CMK (cell line): ENCODE results near the gene SMIM36.
"Not testable (repeated sequence)": the region's sequence is repeated elsewhere in the genome, so short reads cannot be mapped to it uniquely, and the experiment has no call there.

Experiments
- DNase-seq: peaks from one replicate; pipeline ENCODE4 v3.0.0-alpha.2; 2010; ENCODE audit warnings: low read depth

SMIM36 gene

DNA sequence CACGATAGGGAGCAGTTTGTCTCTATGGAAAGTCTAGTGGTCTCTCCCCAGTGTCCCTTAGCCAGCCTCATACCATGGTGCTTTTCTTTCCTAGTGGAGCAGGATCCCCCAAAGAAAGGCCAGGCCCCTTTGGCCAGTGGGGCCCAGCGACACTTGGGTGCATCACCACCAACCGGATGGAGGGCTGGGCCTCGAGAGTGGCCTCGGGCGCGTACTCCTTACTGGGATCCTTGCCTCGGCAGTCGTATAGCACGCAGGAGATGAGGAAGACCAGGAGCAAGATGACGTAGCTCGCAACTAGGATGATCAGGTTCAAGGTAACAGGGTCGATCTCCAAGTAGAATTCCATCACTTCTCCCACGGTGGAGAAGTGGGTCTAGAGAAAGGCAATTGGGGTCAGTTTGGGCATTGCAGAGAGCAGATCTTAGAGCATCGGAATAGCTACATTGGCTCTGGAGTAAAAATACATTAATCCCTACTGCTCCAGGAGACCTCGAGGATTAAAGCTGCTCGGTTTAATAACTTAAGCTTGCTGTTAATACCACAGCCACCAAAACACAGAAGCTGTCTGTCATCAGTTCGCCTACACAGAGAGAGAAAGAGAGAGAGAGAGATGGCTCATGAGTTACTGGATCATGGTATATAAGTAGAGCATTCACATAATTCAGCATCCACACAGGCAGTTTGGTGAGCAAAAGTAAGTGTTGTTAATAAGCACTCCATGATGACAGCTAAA lies at the start of gene SMIM36:
Gene SMIM36, minus strand, starts transcription at position 467 of the 736 bp plus-strand sequence.
- no peak for DNase-seq

DNA sequence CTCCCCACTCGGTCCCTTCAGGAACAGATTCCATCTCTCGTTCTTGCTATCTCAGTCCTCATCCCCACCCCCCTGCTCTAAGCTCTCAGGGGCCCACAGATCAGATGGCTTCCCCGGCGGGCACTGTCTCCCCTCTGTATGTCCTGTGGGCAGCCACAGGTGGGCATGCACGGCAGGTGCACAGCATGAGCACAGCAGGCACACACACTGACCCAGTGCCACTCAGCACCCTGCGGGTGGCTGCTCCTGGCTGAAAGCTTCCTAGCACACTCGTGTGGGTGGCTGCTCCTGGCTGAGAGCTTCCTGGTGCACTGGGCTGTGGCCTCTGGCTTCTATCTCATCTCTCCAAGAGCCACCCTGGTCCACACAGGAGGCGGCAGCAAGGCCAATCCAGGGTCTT lies 44.5 kb upstream of the SMIM36 start:
- DNase-seq: no peak

DNA sequence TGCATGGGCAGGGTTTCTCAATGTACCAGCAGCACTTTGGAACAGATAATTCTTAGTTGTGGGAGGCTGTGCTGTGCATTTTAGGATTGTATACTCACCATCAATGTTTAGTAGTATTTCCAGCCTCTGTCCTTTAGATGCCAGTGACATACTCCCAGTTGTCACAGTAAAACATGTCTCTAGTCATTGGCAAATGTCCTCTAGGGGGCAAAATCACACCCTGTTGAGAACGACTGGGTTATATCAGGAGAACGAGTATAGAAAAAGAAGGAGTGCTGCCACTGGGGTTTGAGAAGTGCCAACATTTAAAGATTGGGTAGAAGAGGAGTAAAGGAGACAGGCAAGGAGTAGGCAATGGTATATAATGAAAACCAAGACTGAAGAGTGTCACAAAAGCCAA lies 37.9 kb upstream of the SMIM36 start:
- no peak for DNase-seq

DNA sequence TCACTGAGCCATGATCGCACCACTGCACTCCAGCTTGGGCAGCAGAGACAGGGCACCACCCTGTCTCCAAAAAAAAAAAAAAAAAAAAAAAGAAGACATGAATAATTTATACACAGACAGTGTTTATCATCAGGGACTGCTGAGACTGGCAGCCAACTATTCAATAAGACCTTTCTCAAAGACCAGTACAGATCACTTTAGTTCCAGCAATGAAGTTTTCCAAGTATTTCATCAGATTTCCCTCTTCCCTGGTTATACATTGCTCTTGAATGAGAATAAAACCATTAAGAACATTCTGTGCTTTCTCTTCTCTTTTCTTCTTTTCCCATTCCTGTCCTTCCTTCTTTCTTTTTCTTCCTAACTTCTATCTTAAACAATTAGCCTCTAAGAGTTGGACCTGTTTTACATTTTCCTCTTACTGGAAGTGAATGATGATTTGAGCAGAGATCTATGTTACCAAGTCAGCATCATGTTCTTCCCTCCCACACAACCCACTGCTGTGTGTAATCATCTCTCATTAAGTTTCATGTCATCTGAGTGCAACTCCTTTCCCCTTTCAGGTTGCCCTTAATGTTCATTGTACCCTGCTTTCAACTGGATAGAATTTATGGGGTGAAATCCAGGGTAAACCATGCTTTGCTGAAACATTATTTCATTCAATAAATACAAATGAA lies 35.9 kb upstream of the SMIM36 start:
- DNase-seq: no peak

DNA sequence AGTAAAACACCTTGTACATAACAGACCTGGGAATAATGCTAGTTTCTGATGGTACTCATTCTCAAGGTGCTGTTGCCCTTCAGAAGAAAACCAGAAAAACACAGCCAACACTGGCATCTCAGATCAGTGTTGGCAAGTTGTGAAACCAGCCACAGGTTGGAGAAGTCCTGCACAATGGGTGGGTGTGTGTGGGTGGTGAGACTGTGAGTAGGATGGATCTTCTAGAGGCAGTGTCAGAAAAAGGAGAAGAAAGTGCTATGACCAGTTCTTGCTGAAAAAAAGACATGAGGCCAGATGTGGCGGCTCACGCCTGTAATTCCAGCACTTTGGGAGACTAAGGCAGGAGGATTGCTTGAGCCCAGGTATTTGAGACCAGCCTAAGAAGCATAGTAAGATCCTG lies 35.2 kb upstream of the SMIM36 start:
- DNase-seq: no peak

DNA sequence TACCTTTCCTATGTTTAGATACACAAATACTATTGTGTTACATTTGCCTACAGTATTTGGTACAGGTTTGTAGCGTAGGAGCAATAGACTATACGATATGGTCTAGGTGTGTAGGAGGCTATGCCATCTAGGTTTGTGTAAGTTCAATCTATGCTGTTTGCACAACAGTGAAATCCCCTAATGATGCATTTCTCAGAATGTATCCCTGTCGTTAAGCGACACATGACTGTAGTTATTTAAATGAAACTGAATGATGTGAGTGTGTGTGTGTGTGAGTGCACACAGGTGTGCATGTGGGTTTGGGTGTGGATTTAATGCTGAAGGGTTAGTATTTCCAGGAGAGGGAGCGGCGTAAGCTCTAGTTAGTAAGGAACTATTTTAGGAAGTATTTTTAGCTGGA lies 34.6 kb upstream of the SMIM36 start:
- DNase-seq: no peak

DNA sequence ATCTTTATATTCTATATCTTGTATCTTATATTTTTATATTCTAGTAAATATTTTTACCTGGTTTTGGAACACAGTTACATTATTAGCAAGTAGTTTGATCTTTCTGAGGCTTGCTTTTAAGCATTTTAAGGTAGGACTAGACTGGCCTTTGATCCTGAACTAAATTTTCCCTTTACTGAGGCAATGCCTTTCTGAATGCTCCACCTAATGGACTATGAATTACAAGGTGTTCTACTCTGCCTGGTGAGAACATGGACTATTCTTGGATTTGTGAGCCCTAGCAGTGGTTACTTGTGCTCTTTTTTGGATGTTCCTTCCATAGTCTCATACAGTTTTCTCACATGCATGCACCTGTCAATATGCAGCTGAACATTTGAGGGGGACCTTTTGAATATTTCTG lies 32.5 kb upstream of the SMIM36 start:
- DNase-seq: no peak

DNA sequence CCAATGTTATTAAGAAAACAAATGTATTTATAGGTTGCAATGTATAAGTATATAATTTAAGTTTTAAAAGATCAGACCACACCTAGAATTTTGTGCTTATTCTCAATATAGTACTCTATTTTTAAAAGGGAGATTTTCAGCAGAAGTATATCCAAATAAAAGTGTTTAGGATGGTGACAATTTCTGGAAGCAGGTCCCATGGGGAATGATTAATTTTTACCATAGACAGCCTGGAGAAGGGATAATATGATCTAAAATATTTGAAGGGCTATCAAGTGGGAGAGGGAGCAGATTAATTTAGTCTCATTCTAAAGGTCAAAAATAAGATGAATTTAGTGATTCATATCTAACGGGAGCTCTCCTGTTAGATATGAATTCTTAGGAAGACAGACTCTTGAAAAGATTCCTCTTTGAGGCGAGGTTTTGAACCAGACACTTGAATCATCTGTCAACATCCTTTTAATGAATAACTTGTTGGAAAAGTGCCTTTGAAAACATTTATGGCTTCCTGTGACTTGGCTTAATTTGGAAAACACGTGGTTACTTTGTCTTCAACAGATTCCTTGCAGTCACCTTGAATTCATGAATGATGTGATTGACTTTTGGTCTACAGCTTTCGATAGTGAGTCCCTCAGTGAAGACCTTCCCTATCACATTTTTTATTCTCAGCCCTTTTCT lies 29.3 kb upstream of the SMIM36 start:
- no peak for DNase-seq

DNA sequence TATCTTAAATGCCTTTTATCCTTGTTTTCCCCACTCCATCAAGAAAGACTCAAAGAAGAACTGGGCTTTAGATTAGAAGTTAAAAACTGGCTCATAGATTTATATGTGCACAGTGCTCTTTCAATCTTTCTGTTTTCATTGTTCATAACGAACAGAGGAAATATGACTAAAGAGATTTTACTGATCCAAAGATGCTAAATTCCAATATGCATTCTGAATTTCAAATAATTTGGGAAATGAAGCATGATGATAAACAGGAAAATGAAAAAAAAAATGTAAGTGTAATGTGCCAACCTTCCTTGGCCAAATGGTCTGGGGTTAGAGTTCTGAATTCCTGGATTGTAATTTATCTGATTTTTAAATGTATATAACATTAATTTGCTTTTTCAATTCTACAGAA lies 25.0 kb upstream of the SMIM36 start:
- no peak for DNase-seq

DNA sequence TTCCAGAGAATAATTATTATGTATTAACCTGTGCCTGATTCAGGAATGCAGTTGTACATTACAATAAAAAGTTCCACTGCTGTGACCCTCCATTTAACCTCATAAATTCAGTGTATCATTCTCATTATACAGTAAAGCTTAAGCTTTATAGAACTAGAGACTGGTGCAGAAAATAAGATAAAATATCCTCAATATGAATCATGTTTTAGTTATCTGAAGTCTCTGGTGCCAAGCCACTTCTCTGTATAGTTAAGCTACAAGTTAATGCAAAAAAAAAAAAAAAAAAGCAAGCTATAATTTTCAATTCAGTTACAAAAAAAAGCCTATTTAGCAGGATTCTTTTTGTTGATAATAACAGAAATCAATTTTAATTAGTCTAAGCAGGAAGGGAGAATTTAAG lies 22.4 kb upstream of the SMIM36 start:
- DNase-seq: no peak

DNA sequence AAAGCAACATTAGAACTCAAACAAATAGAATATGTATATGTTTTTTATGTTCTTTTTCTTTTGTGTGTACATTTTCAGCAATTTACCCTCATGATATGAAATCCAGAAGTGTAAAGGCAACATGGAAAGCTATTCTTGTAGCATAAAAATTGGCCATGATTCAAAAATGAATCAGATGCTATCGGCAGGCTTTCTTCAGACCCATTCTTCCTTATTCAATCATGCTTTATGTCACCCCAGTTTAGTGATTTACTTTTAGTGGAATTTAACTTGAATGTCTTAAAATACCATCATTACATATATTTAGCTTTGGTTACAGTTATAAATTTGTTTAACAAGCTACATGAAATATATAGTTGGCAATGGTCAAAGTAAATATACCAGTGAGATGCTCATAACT lies 21.4 kb upstream of the SMIM36 start:
- no peak for DNase-seq

DNA sequence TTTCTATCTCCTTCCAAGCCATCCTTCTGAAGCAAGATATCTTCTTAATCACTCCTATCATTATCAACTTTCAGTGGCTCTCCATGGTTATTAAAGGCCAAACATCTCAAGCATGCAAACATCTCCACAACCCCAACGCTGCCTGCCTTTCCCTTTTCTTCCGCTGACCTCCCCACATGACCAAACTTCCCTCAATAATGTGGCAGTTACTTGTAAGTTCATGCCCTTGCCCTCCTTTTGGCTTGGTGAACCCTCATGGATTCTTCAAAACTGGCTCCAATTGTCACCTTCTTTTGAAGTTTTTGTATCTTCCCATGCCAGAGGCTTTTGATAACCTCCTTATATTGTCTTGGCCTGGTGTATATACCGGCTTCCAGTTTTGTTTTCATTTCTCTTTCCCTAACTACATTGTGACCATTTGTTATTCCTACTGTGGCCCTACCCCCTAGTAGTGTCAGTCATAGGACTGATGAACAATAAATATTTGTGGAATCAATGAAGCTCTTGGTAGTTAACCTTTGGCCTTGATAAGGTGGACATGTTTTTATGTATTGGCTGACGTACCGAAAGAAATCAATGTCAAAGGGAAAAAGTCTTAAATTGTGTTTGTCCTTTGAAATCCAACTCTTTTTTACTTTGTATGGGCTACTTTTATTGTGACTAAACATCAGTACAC lies 19.9 kb upstream of the SMIM36 start:
- DNase-seq: no peak

DNA sequence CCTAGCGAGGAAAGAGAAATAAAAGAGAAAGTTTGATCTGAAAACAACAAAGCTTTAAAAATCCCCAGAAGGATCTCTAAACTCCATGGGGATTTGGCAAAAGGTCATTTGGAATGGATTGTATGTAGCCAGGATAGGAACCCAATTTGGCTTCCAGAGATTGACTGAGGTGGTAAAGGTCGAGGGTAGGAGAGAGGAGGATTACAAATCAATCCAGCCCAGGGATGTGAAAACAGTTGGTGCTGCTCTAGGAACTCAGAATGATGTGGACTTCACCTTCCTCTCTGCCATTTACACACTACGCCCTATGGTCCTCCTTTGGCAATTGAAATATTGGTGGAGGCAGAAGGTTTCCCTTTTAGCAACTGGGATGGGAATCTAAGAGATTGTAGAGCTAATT lies 18.8 kb upstream of the SMIM36 start:
- no peak for DNase-seq

DNA sequence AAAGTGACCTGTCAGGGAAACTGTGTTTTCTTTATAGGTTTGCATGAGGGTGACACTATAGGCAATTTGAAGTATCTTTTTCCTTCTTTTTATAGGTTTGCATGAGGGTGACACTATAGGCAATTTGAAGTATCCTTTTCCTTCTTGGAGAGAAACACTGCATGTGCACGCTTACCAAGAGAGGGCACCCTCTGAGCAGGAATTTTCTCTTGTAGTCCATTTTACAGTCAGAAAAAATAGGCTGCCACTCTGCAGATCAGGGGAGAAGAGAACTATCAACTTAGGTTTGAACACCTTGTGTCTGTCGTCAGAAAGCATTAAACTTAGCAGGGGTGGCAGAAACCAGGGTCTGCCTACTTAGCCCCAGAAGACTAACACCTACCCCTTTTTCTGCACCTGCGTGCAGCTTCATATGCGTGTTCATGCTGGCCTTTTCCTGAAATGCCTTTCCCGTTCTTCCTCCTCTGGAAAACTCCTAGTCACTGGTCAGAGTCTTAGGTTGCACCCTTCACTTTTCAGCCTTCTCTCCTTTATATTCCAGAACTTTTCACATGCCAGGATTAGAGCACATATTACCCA lies 16.4 kb upstream of the SMIM36 start:
- no peak for DNase-seq

DNA sequence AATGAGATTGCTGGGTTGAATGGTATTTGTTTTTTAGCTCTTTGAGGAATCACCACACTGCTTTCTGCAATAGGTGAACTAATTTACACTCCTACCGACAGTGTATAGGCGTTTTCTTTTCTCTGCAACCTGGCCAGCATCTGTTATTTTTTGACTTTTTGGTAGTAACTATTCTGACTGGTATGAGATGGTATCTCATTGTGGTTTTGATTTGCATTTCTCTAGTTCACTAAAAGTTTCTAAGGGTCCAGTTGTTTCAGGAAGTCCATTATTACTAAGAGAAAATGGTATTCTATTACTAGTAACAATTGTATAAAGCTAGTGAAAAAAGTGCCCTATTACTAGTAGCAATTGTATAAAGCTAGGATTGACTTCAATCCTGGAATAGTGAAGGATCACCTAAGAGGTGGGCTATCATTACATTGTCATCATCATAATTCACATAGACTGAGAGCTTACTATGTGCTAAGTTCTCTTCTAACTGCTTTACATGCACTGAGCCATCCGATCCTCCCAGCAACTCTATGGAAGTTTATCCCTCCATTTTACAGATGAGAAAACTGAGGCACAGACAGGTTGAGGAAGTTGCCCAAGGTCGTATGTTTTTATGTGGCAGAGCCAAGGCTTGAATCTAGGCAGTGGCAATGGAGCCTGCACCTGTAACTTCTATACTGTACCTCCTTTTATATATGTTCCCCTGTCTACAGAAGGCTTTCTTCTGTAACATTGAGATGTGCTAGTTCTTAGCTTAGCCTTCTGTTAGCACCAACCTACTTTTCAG lies 13.4 kb upstream of the SMIM36 start:
- DNase-seq: no peak

DNA sequence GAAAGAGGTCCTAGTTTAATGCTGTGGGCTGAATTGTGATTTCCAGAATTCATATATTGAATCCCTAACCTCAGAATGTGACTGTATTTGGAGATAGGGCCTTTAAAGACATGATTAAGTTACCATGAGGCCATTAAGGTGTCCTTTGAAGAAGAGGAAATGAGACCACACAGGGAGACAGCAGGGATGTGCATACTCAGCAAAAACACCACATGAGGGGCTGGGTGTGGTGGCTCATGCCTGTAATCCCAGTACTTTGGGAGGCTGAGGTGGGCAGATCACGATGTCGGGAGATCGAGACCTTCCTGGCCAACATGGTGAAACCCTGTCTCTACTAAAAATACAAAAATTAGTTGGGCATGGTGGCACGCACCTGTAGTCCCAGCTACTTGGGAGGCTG lies 11.8 kb upstream of the SMIM36 start:
- DNase-seq: not testable (repeated sequence)

DNA sequence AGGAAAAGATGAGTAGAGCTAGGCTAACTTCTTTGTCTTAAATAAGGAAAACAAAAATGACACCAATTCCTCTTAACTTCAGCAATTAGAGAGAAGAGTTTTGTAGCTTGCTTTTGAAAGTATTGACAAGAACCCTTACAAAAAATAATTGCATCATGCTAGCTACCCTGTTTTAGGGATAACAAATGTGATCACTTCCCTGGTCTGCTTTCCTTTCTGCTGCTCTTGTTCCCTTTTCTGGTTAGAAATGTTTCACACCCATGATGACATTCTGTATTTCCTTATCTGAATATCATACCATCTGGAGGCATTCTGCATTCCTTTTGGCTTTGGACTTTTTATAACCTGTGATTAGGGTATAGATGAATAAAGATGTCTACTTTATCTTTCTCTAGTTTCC lies 9.9 kb upstream of the SMIM36 start:
- no peak for DNase-seq

DNA sequence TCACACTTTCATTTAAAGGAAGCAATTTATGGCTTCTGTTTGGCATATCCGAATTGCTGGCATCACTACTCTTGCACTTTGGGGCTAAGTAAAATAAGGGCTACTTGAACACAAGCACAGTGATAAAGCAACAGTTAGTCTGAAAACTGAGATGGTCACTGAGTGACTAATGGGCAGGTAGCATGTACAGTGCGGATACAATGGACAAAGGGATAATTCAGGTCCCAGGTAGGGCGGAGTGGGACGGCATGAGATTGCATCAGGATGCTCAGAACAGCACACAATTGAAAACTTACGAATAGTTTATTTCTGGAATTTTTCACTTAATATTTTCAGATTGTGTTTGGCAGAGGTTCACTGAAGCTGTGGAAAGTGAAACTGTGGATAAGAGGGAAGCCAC lies 9.2 kb upstream of the SMIM36 start:
- no peak for DNase-seq

DNA sequence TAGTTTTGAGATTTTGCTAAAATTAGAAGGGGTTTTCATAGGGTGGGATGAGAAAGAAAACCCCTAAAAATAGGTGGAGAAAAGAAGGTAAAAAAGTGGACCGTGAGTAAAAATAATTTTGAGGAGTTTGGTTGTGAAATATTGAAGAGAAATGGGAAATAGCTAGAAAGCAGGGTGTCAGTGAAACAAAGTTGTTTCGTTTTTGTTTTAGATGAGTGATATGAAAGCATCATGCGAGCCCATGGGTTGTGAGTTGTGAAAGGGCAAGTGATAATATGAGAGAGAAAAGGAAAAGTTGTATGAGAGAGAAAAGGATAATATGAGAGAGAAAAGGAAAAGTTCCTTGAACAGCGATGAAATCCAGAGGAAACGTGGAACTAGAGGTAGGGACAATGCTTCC lies 7.3 kb upstream of the SMIM36 start:
- DNase-seq: no peak

DNA sequence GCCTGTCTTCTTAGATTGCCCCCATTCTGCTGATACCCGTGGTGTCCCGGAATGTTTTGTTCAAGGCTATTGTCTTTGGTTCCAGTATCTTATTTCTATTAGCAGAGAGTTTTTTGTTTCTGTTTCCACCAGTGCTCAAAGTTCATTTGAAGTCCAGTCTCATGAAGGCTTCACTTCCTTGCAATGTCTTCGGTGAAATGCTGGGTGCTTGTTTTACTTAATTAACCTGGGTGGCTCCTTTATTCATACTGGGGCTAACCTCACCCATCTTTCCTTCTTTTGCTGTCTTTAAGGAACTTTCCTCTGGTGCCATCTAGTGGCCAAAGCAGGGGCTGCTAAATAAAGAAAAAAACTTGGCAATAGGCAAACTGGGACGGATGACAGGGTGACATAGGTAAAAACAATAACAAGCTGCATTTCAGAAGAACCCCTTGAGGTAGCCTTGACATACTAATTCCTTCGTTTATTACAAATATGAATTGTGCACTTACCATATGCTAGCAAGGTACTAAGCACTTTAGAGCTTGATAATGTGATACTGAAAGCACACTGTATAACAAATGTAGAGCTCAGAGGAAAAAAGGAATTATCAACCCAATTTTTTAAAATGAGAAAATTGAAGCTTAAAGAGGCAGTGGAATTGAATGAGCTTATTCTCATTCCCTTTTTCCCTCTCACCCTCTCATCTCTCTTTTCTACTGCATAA lies 2.8 kb upstream of the SMIM36 start:
- no peak for DNase-seq

DNA sequence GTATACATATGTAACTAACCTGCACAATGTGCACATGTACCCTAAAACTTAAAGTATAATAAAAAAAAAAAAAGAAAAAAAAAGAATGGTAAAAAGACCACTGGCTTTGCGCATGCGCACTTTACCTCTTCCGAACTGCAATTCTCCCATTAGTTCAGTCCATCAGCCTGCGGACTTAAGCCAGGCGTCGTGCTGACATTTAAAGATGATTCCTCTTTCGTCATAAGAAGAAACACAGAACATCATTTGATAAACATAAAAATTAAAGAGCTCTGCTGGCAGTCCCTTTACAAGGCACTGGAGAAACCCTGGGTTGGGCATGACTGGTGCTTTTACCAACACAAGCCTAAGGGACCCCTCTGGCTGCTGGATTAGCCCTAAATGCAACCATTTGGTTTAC lies 3.6 kb downstream of the SMIM36 start:
- not testable (repeated sequence) for DNase-seq
